ENCODE measurements around the gene ALK.
"Not testable (repeated sequence)": the region's sequence is repeated elsewhere in the genome, so short reads cannot be mapped to it uniquely, and the experiment has no call there.

ALK gene

GRCh38 chr2:29761278-29761677 lies 160.1 kb downstream of the ALK start:
- in situ Hi-C loops (cut with MboI; ENCODE audit: low sequenced_read_pairs): no loop called here

DNA sequence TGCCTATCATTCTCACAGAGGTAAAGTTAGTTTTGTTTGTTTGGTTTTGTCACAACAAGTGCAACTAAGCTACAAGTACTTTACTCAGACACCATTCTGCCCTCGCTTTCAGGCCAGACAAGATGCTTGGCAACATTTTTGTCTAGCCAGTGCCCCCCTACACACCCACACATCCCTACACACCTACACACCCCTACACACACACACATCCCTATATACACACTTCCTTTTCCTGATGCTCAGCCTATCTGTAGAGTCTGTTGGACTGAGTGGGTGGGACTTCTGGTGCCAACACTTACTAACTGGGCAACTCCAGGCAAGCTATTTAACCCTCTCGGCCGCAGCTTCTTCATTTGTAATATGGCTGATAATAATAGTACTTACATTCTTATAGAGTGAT lies 161.4 kb downstream of the ALK start:
- in situ Hi-C loops (cut with MboI; ENCODE audit: low sequenced_read_pairs): no loop called here

GRCh38 chr2:29759360-29759759 lies 162.0 kb downstream of the ALK start:
- in situ Hi-C loops (cut with MboI; ENCODE audit: low sequenced_read_pairs): no loop called here

- in situ Hi-C loops (cut with MboI; ENCODE audit: low sequenced_read_pairs): no loop called here
Observed at GRCh38 chr2:29755829-29756228, 165.6 kb downstream of the ALK start.

GRCh38 chr2:29755233-29755632 lies 166.2 kb downstream of the ALK start:
- in situ Hi-C loops (cut with MboI; ENCODE audit: low sequenced_read_pairs): no loop called here

DNA sequence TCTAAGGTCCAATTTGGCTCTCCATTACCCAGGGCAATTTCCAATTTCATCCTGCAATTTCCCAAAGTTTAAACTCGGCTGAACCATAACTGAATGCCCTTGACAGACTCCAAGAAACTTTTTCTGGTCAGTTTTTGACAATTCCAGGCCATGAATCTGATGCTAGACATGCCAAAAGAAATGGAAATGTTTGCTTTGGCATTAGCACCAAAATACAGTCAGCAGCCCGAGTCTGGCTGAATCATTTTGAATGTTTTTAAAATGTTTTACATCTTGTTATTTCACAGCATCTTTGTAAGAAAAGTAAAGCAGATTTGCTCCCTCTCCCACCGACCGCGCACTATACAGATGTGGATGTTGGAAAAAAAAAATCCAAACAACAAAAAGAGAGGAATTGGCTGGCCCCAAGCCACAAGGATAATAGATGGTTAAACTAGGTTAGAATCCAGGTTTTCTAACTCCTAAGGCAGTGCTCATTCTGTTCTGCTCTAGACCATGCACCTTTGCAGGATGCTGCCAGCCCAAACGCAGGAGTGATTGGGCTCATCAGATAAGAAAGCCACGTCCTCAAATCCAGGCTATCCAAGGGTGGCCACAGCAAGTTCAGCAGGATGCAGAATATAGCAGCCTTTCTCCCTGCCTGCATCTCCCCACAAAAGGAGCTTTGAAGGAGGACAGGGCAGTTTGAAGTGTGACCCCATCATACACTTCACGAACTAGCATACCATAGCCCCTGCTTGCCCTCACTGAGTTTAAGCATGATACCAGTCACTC lies 167.5 kb downstream of the ALK start:
- in situ Hi-C loops (cut with MboI; ENCODE audit: low sequenced_read_pairs): no loop called here

- in situ Hi-C loops (cut with MboI; ENCODE audit: low sequenced_read_pairs): no loop called here
Observed at GRCh38 chr2:29751390-29751789, 170.0 kb downstream of the ALK start.

GRCh38 chr2:29750463-29750862 lies 170.9 kb downstream of the ALK start:
- in situ Hi-C loops (cut with MboI; ENCODE audit: low sequenced_read_pairs): not testable (repeated sequence)

DNA sequence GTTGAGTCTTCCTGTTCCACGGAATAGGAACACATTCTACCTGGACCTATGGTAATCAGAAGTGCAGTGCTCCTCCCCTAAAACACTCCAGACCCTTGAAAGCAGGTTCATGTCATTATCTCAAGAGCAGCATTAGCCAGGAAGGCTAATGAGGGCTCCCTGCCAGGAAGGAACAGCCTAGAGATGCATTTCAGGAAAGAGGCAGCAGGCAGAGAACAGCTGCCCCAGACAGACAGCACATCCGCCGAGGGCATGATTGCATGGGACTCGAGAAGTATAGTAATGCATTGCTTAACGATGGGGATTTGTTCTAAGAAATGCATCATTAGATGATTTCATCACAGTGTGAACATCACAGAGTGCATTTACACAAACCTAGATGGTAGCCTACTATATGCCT lies 171.5 kb downstream of the ALK start:
- in situ Hi-C loops (cut with MboI; ENCODE audit: low sequenced_read_pairs): no loop called here

GRCh38 chr2:29749041-29749440 lies 172.3 kb downstream of the ALK start:
- in situ Hi-C loops (cut with MboI; ENCODE audit: low sequenced_read_pairs): no loop called here

- in situ Hi-C loops (cut with MboI; ENCODE audit: low sequenced_read_pairs): no loop called here
Observed at GRCh38 chr2:29747786-29748470, 173.5 kb downstream of the ALK start.

GRCh38 chr2:29744976-29745375 lies 176.4 kb downstream of the ALK start:
- in situ Hi-C loops (cut with MboI; ENCODE audit: low sequenced_read_pairs): no loop called here

GRCh38 chr2:29743516-29743915 lies 177.9 kb downstream of the ALK start:
- in situ Hi-C loops (cut with MboI; ENCODE audit: low sequenced_read_pairs): no loop called here

DNA sequence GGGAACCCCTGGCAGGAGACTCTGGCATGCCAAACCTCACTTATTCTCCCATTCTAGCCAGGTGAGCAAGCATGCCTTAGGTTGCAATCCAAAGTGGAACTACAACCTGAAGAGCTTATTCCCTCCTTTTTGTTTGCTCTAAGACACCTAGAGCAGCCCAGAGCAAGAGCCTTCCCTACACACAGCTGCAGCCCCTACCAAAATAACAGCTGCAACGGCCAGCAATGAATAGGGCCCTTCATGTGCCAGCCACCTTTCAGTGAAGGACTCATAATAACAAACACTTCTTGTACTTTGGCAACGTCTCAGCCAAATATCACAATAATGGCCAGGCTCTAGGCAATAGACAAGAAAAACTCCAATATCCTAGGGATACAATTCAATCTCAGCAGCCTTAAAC lies 178.7 kb downstream of the ALK start:
- in situ Hi-C loops (cut with MboI; ENCODE audit: low sequenced_read_pairs): no loop called here

- in situ Hi-C loops (cut with MboI; ENCODE audit: low sequenced_read_pairs): no loop called here
Observed at GRCh38 chr2:29741132-29741531, 180.3 kb downstream of the ALK start.

GRCh38 chr2:29733965-29734364 lies 187.4 kb downstream of the ALK start:
- in situ Hi-C loops (cut with MboI; ENCODE audit: low sequenced_read_pairs): no loop called here

- in situ Hi-C loops (cut with MboI; ENCODE audit: low sequenced_read_pairs): no loop called here
Observed at GRCh38 chr2:29733213-29733612, 188.2 kb downstream of the ALK start.

GRCh38 chr2:29731948-29732347 lies 189.4 kb downstream of the ALK start:
- in situ Hi-C loops (cut with MboI; ENCODE audit: low sequenced_read_pairs): no loop called here

DNA sequence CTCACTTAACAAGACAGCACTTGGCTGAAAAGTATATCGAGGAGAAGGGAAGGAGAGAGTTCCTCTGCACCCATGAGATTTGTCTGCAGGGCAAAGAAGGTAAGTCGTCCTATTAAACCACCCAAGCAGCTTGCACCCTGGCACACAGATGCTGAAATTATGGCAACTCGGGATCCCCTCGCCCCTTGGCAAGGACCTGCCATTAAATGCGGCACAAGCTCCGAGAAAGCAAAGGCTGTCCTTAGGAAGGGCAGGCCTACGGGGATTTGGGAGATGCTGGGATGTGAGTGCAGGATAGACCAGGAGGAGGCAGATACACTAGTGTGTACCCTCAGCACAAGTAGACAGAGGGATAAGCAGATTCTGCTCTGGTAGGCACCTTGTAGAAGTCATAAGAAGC lies 191.5 kb downstream of the ALK start:
- in situ Hi-C loops (cut with MboI; ENCODE audit: low sequenced_read_pairs): no loop called here

DNA sequence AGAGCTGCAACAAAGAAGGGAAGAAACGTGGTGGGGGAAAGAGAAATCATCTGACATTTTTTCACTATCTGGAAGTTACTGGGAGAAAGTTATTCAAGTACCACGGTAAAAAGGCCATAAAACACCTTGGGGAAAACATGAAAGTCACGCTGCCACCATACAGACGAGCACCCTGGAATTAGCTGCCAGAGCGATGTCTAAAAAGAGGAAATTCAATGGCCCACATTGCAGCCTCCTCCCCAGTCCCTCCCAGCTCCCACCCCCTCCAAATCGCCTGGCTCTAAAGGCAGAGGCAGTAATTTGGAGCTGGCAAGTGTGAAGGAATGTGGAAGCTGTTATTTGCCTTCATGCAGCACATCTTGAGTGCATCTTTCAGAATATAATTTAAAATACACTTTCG lies 192.0 kb downstream of the ALK start:
- in situ Hi-C loops (cut with MboI; ENCODE audit: low sequenced_read_pairs): no loop called here

- in situ Hi-C loops (cut with MboI; ENCODE audit: low sequenced_read_pairs): no loop called here
Observed at GRCh38 chr2:29726976-29727375, 194.4 kb downstream of the ALK start.

DNA sequence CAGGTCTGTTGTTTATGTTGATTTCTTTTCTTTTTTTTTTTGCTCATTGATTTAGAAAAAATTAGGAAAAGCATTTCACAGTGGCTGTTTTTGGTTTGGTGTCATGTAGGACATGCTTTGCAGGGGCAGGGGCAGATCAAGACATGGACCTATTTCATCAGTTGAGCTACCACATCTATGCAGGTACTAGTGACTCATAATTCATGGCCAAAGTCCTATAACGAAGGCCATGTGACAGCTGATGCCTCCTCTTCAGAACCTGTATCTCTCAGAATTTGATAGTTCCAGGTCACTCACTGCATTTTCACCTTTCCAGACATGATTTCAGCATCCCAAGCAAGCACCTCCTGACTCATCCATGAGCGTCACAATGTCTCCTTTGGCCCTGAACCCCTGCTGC lies 195.8 kb downstream of the ALK start:
- in situ Hi-C loops (cut with MboI; ENCODE audit: low sequenced_read_pairs): no loop called here

- in situ Hi-C loops (cut with MboI; ENCODE audit: low sequenced_read_pairs): no loop called here
Observed at GRCh38 chr2:29724282-29724681, 197.1 kb downstream of the ALK start.

Data from HL-60/S4 treated with phorbol 12-myristate 13-acetate at 8.2 ng/mL for 4 days and 3 days (cell line).